DND-41 (cell line): ENCODE data around the gene CWH43.

Source experiments
- CTCF ChIP-seq: IDR thresholded peaks from 2 replicates; pipeline ENCODE4 v1.5.1; 2012; ENCODE audit warnings: borderline replicate concordance, low read length, moderate library complexity, mild to moderate bottlenecking; ENCODE audit not compliant: poor library complexity, severe bottlenecking; ENCODE audit errors: extremely low read depth
- EZH2 ChIP-seq: IDR thresholded peaks from 3 replicates; pipeline ENCODE4 v1.6.1; 2012; ENCODE audit warnings: borderline replicate concordance, low read depth, mild to moderate bottlenecking, moderate library complexity, low read length, inconsistent platforms; ENCODE audit not compliant: severe bottlenecking

GRCh38 chr4:48997962-48998361 lies 11.9 kb downstream of the CWH43 start:
- TF ChIP-seq CTCF (no peak), EZH2 (no peak)
